Measurements from ENCODE around the gene CXXC5.

GRCh38 chr5:139684881-139685749 lies 37.0 kb downstream of the CXXC5 start:
- TF ChIP-seq EZH2 (IDR thresholded peaks at IDR 0.05; ENCODE audit: insufficient read depth, poor library complexity, severe bottlenecking) (no peak), EZH2phosphoT487 (IDR thresholded peaks at IDR 0.05; ENCODE audit: insufficient read depth, low read depth) (no peak)

Measured in GM23248 (cell line).